ENCODE data around the gene CCDC80. TPM values are rescaled to one million over a fixed set of nuclear protein-coding genes. Genes with fewer than 3 reads are reported as not detected.

Gene CCDC80
- total RNA-seq, 2 donors from 2014 or later: 94.4 to 206 TPM

DNA sequence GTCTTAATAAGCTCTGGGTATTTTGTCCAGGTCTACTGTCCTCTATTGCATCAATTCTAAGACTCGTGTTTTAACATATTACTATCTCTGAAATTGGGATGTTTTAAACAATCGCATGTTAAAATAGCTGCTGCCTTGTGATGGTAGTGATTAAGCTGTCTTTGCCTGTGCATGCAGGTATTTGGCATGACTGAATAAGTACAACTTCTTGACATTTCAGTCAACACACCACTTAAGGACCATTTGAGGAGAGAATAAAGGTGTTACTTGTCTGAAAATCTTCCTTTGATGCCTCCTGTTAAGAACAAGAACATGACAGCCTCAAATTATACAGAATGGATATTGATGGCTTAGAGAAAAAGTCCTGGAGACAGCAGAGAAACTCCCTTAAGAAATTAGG lies 46.1 kb downstream of the CCDC80 start:
- Histone ChIP-seq H3K27me3 (no peaks in the 10 kb centered on the region), H3K4me1 (no peaks in the 10 kb centered on the region), H3K36me3 (peaks cover 5% of the 10 kb centered on the region), H3K9me3 (no peaks in the 10 kb centered on the region), H3K27ac (no peak overlapping the region), H3K4me3 (no peak overlapping the region)
- TF ChIP-seq, protein P1, sequence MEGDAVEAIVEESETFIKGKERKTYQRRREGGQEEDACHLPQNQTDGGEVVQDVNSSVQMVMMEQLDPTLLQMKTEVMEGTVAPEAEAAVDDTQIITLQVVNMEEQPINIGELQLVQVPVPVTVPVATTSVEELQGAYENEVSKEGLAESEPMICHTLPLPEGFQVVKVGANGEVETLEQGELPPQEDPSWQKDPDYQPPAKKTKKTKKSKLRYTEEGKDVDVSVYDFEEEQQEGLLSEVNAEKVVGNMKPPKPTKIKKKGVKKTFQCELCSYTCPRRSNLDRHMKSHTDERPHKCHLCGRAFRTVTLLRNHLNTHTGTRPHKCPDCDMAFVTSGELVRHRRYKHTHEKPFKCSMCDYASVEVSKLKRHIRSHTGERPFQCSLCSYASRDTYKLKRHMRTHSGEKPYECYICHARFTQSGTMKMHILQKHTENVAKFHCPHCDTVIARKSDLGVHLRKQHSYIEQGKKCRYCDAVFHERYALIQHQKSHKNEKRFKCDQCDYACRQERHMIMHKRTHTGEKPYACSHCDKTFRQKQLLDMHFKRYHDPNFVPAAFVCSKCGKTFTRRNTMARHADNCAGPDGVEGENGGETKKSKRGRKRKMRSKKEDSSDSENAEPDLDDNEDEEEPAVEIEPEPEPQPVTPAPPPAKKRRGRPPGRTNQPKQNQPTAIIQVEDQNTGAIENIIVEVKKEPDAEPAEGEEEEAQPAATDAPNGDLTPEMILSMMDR (IDR thresholded peaks at IDR 0.05): no peak
- DNase-seq (ENCODE audit: low spot score): no peak

DNA sequence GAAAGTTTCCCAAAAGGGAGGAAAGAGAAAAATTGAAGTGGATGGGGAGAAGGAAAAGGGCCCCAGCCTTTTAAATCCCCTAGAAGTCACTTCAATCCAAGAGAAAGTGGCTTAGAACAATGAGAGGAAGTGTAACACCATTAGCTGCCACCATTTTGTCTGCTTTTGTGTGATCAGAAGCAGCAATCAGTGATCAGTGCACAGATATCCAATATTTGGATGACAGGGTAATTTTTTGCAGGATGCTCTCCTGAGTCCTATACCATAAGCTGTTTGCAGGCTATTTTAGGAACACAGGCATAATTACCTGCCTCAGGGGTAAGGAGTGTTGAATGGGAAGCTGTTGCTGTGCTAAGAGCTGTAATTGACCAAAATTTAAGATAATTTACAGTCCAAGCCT lies 47.7 kb downstream of the CCDC80 start:
- DNase-seq (ENCODE audit: low spot score): no peak
- H3K4me1 ChIP-seq: no peaks in the 10 kb centered on the region
- H3K27me3 ChIP-seq: no peaks in the 10 kb centered on the region
- H3K27ac ChIP-seq: no peak overlapping the region
- no peak overlapping the region for H3K4me3 ChIP-seq
- no peaks in the 10 kb centered on the region for H3K9me3 ChIP-seq
- peaks cover 12% of the 10 kb centered on the region for H3K36me3 ChIP-seq
- TF ChIP-seq, protein P1 (IDR thresholded peaks at IDR 0.05): no peak

DNA sequence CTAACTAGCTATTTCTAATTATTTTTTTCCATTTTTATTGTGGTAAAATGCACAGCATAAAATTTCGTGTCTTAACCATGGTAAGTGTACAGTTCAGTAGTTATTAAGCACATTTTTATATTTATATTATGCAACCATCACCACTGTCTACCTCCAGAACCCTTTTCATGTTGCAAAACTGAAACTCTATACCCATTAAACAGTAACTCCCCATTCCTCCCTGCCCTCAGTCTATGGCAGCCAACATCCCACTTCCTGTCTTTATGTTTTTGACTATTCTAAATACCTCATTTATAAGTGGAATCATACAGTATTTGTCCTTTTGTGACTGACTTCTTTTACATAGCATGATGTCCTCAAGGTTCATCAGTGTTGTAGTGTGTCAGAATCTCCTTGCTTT lies 53.6 kb downstream of the CCDC80 start:
- Histone ChIP-seq H3K4me1 (no peaks in the 10 kb centered on the region), H3K27me3 (no peaks in the 10 kb centered on the region), H3K9me3 (no peaks in the 10 kb centered on the region), H3K27ac (no peak overlapping the region), H3K4me3 (no peak overlapping the region), H3K36me3 (peaks cover 47% of the 10 kb centered on the region)
- DNase-seq (ENCODE audit: low spot score): no peak
- TF ChIP-seq, protein P1 (IDR thresholded peaks at IDR 0.05): no peak

DNA sequence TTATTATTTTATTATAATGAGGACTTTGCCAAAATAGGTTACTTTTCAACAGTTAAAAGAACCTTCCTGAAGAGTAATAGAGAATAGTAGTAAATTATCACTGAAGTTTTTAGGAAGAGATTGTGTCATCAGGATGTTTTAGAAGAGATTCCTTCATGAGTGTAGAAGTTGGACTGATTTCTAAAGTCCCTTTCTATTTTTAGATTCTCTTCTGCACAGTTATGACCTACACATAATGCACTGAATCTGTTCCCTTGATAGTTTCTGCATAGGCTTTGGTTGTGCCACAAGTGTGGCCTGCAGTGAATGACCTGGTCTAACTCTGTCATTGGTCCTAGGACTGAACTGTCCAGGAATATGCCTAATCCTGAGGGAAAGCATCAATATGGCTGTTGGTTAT lies 55.2 kb downstream of the CCDC80 start:
- H3K4me1 ChIP-seq: peaks cover 0 to 1% of the 10 kb centered on the region in 2 donors
- H3K36me3 ChIP-seq: peaks cover 47% of the 10 kb centered on the region
- H3K4me3 ChIP-seq: no peak overlapping the region
- H3K27me3 ChIP-seq: no peaks in the 10 kb centered on the region
- no peak for DNase-seq (ENCODE audit: low spot score)
- H3K9me3 ChIP-seq: no peaks in the 10 kb centered on the region
- TF ChIP-seq, protein P1 (IDR thresholded peaks at IDR 0.05): no peak
- H3K27ac ChIP-seq: no peak overlapping the region

DNA sequence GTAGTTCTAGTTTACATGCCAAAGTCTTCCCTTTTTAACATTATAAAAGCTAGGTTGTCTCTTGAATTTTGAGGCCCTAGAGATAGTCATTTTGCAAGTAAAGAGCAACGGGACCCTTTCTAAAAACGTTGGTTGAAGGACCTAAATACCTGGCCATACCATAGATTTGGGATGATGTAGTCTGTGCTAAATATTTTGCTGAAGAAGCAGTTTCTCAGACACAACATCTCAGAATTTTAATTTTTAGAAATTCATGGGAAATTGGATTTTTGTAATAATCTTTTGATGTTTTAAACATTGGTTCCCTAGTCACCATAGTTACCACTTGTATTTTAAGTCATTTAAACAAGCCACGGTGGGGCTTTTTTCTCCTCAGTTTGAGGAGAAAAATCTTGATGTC lies 57.8 kb downstream of the CCDC80 start:
- Histone ChIP-seq H3K27ac (no peak overlapping the region), H3K4me1 (peaks cover 0 to 12% of the 10 kb centered on the region in 2 donors), H3K9me3 (no peaks in the 10 kb centered on the region), H3K4me3 (no peak overlapping the region), H3K36me3 (peaks cover 39% of the 10 kb centered on the region), H3K27me3 (no peaks in the 10 kb centered on the region)
- DNase-seq (ENCODE audit: low spot score): no peak
- TF ChIP-seq, protein P1 (IDR thresholded peaks at IDR 0.05): no peak

DNA sequence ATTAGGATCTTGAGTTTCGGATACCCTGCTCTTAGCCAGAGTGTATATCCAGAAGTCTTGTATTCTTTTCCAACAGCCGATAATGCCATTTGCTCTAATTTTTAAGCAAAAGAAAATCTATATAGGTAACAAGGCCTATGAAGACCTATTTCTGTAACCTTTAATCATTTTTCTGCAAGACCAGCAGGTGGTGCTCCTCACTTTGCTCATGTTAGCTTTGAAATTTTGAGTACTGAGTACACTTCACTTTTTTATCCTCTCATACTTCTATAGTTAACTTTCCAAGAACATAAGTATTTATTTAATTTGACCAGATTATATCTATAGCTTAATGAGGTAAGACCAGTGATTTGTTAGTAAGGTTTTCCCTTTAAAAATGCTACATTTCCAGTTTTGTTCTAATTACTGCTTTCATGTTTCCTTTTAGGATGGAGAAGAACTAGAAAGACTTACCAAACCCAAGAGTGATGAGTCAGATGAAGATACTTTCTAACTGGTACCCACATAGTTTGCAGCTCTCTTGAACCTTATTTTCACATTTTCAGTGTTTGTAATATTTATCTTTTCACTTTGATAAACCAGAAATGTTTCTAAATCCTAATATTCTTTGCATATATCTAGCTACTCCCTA lies 58.6 kb downstream of the CCDC80 start:
- Histone ChIP-seq H3K4me3 (no peak overlapping the region), H3K9me3 (no peaks in the 10 kb centered on the region), H3K4me1 (peaks cover 0 to 12% of the 10 kb centered on the region in 2 donors), H3K36me3 (peaks cover 31% of the 10 kb centered on the region), H3K27ac (no peak overlapping the region), H3K27me3 (no peaks in the 10 kb centered on the region)
- no peak for DNase-seq (ENCODE audit: low spot score)
- TF ChIP-seq, protein P1 (IDR thresholded peaks at IDR 0.05): peak in 1 of 2 donors; percentile 62
